Frontal cortex (tissue), 4 donors: Measurements from ENCODE around the gene SCAND1. TPM values are rescaled to one million over a fixed set of nuclear protein-coding genes. Genes with fewer than 3 reads are reported as not detected.
"Not testable (repeated sequence)": the region's sequence is repeated elsewhere in the genome, so short reads cannot be mapped to it uniquely, and the experiment has no call there.

Source experiments
- DNase-seq, 2 donors: peaks; one replicate each; pipeline ENCODE4 v3.0.0; 2012; ENCODE audit warnings: low spot score in 2 of 2
- FAIRE-seq: peaks from 2 replicates; lab custom pipeline; 2012; peaks lifted over from hg19 to GRCh38; lab: Jason Lieb, UNC
- total RNA-seq: library from RNA; depleted of rRNA; stranded (reverse); fragments of >200 nt; gene quantifications from one replicate; pipeline ENCODE4 v1.2.3, GENCODE V29; 2014
- donor health status: control.
- donor health status: control.
- donor health status: control.

The SCAND1 gene
- total RNA-seq: 33.8 TPM

DNA sequence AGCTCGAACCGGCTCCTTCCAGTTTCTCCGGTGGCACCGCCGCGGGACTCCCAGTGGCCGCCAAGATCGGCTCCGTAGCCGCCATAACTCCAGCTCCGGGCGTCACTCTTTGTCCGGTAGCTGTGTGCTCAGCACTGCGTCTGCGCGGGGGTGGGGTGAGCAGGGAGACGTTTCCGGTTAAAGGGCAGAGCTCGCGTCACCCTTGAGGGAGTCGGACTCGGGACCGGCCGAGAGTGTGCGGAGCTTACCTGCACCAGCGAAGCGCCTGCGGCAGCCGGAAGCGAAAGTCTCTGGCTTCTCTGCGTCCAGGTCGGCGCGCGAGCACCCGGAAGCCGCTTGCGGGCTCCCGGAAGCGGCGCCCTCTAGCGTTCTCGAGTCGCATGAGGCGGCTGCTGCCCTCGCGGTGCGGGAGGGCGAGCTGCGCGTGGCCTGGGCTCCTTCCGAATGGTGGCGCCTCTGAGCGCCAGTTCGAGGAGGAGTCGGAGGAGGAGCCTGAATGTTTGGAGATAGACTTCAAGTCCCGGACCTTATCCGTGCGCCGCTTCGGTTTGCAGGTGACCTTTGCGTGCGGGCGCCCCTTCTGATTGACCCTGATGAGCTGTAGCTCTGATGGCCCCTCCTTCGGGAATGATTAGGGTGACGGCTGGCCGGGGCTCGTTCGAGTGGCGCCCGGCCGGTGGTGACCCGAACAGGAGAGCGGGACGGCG lies at the start of gene SCAND1:
TSS of gene SCAND1 (minus strand) at position 303 of the 707 bp plus-strand sequence. CDS start at position 85, 218 bp downstream.
- FAIRE-seq (no peak), DNase-seq (peak; percentile 94 to 96)

DNA sequence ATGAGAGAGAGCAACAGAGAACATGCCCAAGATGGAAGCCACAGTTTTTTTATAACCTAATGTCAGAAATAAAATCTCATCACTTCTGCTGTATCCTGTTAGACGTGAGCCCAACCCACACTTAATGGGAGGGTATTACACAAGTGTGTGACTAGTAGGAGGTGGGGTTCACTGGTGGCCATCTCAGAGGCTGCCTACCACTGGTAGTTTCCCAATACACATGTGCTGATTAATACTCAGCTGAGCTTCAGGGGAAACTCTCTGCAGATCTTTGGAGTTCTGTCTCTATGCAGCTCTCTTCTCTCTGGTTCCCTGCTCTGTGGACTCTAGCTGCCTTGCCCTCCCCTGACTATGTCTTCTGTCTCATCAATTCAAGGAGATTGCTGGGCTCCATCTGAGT lies 49.7 kb upstream of the SCAND1 start:
- DNase-seq (no peak), FAIRE-seq (no peak)

DNA sequence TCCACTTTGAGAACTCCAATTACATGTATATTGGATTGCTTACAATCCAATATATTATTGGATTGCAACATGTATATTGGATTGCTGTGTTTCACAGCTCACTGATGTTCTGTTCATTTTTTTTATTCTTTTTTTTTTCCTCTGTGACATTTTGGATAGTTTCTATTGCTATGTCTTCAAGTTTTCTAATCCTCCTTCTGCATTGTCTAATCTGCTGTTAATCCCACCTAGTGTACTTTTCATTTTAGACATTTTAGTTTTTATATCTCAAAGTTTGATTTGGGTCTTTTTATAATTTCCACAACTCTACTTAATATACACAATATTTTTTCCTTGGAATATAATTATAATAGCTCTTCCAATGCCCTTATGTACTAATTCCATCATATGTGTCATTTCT lies 48.6 kb upstream of the SCAND1 start:
- DNase-seq (no peak), FAIRE-seq (no peak)

DNA sequence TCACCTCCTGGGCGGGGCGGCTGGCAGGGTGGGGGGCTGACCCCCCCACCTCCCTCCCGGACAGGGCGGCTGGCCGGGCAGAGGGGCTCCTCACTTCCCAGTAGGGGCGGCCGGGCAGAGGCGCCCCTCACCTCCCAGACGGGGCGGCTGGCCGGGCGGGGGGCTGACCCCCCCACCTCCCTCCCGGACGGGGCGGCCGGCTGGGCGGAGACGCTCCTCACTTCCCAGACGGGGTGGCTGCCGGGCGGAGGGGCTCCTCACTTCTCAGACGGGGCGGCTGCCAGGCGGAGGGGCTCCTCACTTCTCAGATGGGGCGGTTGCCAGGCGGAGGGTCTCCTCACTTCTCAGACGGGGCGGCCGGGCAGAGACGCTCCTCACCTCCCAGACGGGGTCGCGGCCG lies 47.0 kb upstream of the SCAND1 start:
- DNase-seq, FAIRE-seq: not testable (repeated sequence)

DNA sequence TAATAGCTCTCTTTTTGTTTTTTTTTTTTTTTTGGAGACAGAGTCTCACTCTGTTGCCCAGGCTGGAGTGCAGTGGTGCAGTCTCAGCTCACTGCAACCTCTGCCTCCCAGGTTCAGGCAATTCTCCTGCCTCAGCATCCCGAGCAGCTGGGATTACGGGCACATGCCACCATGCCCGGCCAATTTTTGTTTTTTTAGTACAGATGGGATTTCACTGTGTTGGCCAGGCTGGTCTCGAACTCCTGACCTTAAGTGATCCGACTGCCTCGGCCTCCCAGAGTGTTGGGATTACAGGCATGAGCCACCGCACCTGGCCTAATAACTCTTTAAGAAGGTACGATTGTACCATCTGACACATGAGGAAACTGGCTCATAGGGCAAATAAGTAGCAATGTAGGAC lies 42.2 kb upstream of the SCAND1 start:
- not testable (repeated sequence) for FAIRE-seq

DNA sequence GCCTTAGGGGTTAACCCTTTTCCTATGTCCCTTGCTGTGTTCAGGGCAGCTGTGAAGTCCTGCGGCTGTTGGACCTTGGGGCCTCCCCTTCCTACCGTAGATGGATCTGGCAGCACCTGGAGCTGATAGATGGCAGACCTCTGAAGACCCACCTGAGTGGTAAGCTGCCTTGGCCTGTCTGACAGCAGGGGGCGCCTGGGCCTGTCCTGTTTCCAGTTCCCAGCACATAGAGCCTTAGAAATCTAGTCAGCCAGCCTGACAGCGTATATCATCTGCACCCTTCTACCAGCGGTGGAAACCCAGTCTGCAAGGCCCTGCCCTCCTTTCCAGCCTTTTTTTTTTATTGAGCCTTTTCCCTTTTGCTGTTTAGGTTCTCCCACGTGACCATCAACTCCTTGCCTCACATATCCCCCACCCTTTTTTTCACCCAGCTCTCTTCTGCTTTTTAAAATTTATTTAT lies 40.7 kb upstream of the SCAND1 start:
- FAIRE-seq (no peak), DNase-seq (peak; percentile 53 to 62)

More for the DNA sequence above, 42.2 kb upstream of the SCAND1 start:
- not testable (repeated sequence) for DNase-seq

DNA sequence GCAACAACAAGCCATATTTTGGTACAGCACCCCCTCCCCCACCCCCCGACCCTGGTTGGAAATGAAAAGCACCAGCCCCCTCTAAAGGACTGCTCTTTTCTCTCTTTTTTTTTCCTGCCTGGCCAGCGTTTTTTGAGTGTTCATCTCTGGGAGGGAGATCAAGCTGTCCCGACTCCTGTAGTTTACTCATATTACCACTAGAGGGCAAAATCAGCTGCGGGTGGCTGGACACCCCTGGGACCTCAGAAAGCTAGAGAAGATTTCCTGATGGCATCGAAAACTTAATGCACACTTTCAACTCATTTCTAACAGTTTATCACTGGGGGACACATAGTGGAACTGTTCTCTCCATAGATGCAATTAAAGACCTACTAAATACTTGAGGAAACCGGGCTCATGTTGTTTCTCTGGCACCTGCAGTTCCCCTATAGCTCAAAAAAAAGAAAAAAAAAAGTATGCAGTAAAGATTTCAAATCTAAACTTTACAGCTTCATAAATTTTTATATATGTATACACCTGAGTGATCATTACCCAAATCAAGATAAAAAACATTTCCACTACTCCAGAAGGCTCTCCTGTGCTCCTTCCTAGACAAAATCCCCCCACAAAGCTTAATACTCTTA lies 38.5 kb upstream of the SCAND1 start:
- DNase-seq (peak; percentile 52 to 66), FAIRE-seq (no peak)

DNA sequence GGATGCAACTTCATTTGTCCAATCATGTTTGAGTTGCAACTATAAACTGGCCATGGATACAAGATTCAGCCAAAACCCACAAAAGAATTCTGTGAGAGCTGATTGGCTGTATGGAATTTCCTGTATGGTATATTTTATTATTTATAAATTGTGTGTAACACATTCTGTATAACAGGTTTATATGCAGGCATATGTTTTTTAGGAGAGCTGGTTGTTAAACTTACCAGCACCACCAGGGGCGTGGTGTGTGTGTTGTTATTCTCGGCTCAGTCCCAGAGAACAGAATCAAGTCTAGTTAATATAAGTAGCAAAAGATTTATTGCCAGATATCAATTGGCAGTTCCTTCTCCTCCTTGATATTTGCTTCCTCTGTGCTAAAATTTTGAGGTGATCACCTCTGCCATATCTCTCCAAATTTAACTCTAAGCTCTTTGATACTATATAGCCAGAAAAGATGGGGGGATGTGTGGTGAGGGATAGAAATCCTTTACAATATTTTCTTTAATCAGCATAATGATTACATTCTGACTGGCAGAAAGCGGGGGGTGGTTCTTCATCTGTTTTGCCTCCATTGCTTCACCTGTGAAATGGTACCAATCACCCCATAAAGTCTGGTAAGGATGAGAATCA lies 37.0 kb upstream of the SCAND1 start:
- FAIRE-seq: no peak
- DNase-seq: no peak

DNA sequence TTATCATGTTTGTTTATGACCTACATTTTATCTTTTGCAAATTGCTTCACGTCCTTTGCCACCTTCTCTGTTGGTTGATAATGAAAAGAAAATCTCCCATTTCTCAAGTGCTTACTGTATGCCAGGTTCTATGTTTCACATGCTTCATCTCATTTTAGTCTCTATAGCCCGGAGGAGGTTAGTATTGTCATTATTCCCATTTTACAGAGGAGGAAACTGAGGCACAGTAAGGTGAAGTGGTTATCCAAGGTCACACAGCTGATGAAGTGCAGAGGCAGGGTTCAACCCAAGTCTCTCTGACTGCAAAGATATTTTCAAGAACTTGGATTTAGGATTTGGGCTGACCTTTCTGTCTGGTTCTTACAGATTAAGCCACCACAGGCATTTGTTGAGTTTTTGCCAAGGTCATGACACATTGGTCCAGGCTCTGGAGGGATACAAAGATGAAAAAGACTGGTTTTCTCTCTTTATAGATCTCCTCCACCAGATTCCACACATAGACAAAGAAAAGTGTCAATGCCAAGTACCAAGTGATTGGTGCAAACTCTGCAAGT lies 34.7 kb upstream of the SCAND1 start:
- DNase-seq (no peak), FAIRE-seq (no peak)

DNA sequence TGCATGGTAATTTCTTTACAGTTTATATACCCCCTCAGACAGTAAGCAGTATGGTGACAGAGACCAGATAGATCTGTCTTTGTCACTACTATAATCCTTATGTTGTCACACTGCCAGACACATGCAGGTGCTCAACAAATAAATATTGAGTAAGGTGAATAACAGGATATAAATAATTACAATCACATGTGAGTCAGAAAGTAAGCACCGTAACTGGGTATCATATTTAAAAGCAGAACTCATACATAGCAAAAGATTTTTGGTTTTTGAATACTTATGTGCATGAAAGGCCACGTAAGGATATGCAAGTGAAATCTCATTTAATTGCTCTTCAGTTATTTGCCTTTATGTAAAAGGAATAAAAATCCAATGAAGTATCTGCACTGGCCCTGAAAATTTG lies 31.5 kb upstream of the SCAND1 start:
- DNase-seq: no peak
- no peak for FAIRE-seq

DNA sequence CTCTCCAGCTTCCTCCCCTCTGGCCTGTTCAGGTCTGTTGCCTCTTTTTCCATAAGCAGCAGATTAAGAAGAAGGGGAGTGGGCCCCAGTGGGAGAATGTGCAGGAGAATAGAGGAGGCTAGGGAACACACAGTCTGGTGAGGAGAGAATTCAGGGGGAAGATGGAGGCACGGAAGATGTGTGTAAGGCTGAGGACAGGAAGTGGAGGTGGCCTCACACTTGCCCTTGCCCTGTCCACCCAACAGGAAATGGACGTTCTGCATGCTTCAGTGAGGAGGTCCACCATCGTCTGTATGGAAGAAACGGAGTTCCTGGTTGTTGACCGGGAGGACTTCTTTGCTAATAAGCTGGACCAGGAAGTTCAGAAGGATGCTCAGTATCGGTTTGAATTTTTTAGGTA lies 30.1 kb upstream of the SCAND1 start:
- no peak for DNase-seq
- FAIRE-seq: no peak

DNA sequence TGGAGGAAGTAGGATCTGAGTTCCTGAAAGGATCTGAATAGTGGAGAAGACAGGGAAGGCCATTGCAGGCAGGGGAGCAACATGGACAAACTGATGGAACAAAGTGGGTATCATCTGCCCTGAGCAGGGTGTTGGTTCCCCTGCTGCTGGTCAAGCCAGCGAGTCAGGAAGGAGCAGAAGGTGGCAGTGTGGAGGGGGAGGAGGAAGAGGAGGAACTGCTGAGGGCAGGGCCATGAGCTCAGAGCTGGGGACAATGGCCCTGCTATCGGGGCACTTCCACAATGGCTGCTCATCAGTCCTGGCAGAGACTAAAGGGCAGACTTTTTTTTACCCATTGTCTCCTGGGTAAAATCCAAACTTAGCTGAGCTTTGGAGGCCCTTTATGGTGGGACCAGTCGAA lies 27.7 kb upstream of the SCAND1 start:
- DNase-seq (no peak), FAIRE-seq (no peak)

DNA sequence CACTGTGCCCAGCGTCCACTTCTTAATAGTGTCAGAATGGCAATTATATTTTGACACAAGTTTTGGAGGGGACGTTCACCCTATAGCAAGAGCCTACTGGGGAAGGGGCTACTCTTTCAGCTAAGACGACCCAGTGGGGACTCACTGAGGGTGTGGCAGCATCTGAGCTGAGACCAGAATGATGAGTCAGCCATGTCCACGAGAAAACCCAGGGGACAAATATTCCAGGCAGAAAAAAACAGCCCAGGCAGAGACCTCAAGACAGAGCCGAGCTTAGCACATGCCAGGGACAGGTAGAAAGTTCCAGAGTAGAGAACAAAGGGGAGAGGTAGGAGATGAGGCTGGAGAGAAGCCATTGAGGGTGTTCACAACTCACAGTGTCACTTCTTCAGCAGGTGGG lies 25.2 kb upstream of the SCAND1 start:
- DNase-seq (no peak), FAIRE-seq (no peak)

DNA sequence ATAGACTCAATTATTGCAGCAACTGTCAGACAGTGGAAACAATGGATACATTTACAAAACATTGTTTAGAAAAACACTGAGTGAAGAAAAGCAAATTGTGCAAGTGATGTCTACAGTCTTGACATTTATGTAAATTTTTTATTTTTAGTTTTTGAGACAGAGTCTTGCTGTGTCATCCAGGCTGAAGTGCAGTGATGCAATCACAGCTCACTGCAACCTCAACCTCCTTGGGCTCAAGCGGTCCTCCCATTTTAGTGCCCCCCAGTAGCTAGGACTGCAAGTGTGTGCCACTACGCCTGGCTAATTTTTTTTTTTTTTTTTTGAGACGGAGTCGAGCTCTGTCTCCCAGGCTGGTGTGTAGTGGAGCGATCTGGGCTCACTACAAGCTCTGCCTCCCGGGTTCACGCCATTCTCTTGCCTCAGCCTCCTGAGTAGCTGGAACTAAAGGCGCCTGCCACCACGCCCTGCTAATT lies 23.8 kb upstream of the SCAND1 start:
- no peak for FAIRE-seq
- no peak for DNase-seq

DNA sequence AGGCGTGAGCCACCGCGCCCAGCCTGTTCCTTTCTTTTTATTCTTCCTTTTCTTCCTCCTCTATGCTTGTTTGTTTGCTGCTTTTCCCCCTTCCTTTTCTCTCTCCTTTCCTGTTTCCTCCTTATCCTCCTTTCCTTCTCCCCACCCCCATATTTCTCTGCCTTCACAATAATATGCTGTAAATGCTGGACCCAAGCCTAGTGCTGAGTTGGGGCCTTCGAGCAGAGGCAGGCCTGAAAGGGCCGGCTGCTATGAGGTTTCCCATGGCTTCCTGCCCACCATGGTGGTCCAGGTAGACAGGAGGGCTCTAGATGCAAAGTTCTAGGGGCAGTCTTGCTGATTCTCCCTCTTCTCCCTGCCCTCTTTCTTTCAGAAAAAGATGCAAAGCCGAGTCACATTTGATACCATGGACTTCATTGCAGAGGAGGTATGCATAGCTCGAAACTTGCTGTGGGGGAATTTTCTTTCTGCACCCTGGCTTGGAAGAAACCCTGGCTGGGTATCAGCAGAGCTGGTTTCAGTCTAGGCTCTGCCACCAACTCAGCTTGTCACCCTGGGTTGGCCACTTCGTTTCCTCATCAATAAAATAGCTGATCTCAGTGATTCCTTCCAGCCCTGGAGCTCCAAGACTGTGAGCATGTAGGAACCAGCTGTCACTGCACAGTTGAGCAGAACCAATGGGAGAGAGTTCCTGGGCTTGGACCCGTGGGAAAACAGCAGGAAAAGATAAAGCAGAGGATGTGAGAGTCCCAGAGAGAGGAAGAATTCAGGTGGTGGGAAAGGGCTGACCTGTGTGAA lies 21.5 kb upstream of the SCAND1 start:
- FAIRE-seq (no peak), DNase-seq (no peak)

DNA sequence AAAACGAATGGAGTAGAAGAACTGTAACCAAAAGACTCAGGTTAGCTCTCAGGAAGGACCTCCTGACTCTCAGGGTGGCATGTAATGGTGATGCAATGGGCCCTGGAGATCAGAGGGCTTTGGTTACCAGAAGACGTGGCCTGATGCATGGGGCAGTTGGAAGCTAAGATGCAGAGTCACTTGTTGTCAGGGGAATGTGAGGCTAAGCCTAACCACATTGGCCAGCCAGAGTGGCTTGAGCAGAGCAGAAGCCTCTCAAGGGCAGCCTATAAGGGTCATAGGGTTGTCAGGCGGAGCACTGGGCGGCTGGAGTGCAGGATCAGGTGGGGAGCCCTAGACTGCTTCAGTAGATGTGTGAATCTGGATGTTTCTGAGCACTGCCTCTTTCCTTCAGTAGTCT lies 20.0 kb upstream of the SCAND1 start:
- FAIRE-seq: no peak
- no peak for DNase-seq

DNA sequence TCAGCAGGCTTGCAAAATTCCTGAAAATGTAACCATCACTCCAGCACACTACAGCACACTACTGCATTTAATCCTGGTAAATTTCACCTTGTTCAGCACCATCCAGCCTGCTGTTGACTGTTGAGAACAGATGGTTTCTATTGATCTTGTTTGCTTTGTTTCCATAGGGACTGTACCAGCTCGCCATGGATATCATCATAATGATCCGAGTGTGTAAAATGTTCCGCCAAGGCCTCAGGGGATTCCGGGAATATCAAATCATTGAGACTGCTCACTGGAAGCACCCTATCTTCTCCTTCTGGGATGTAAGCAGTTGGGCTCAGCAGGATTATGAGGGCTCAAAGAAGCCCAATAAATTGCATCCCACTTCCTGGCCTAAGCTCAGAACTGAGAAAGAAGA lies 18.2 kb upstream of the SCAND1 start:
- no peak for DNase-seq
- FAIRE-seq: no peak

DNA sequence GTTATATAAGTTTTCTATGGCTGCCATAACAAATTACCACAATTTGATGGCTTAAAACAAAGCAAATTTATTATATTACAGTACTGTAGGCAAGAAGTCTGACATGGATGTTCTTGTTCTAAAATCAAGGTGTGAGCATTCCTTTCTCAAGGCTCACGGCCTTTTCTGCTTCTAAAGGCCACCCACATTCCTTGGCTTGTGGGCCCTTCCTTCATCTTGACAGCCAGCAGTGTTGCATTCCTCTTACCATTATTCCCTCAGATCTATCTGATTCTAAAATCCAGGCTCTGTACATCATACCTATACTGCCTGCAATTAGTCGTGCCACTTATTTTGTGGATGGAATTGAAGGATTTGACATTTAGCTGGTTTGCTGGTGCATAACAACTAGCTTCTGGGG lies 17.7 kb upstream of the SCAND1 start:
- no peak for DNase-seq
- no peak for FAIRE-seq

DNA sequence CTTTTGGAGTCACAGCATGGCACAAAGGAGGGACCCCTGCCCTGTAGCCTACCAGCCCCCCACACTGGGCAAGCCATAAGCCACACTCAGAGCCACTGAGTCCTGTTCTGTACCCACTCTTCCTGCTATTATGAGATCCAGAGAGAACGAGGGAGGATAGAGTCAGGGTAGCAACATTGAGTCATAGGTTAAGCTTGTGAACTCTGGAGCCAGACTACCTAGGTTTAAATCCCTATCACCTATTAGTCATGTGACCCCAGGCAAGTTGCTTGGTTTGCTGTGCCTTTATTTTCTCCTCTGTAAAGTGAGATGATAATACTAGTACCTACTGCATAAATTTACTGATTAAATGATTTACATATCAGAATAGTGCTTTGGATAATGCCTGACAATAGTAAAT lies 14.6 kb upstream of the SCAND1 start:
- DNase-seq (no peak), FAIRE-seq (no peak)
